ENCODE results near the gene TPD52L1. TPM values are rescaled to one million over a fixed set of nuclear protein-coding genes. Genes with fewer than 3 reads are reported as not detected.

The TPD52L1 gene
- total RNA-seq, 3 donors from 2014 or later (not counting 1 experiment from before 2014, with no cell fraction given), result 1.2 TPM; not detected in 1

DNA sequence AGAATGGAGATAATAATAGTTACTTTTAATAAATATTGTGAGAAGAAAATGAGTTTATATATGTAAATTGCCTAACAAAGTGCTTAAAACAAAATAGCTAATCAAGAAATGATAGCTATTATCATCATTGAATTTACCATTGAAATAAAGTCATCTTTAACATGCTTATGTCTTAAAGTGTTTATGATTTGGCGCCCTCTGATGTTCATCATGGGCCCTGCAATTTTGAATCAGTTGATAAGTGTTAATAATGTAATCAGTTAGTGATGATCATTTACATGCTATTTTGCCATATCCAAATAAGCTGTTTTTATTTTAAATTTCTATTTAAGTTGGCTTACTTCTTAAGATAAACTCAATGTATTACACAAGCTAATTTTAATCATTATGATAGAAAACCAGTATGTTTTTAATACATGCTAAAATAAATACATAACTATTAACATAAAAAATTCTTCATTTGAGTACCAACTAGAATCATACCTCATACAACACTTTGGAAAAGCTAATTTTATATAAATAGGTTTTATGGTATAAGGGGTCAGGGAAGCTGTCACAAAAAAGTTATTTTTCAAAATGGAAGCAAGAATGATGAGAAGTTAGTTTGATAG, 39.2 kb upstream of the TPD52L1 start:
- intact Hi-C loops (cut with micrococcal nuclease), result loop anchor here (1.0 kb wide), 1 partner anchor 244 kb away; no protein-coding TSS in a partner anchor
- DNase-seq (peak in 1 of 2 donors; percentile 68), ATAC-seq (peak in 2 of 3 donors; percentile 40 to 61)
- peaks cover 0 to 3% of the 10 kb centered on the region in 2 donors for H3K27me3 Mint-ChIP-seq (ENCODE audit: low read depth in 2 of 2)
- H3K4me1 Mint-ChIP-seq, result no peaks in the 10 kb centered on the region
- H3K27ac ChIP-seq (ENCODE audit: low read length), result no peak overlapping the region
- WGBS (ENCODE audit: insufficient coverage), result no CpG with 5 or more reads among the region's 1 CpG
- no peaks in the 10 kb centered on the region for H3K36me3 ChIP-seq (ENCODE audit: control insufficient read depth, insufficient read depth, low read length)
- peaks cover 33% of the 10 kb centered on the region for H3K36me3 Mint-ChIP-seq
- no peak overlapping the region for H3K4me3 ChIP-seq (ENCODE audit: low read length)
- no peak overlapping the region for H3K4me3 Mint-ChIP-seq
- H3K9me3 ChIP-seq (ENCODE audit: control insufficient read depth, insufficient read depth, low read length), result peaks cover 9% of the 10 kb centered on the region
- TF ChIP-seq, protein P1, sequence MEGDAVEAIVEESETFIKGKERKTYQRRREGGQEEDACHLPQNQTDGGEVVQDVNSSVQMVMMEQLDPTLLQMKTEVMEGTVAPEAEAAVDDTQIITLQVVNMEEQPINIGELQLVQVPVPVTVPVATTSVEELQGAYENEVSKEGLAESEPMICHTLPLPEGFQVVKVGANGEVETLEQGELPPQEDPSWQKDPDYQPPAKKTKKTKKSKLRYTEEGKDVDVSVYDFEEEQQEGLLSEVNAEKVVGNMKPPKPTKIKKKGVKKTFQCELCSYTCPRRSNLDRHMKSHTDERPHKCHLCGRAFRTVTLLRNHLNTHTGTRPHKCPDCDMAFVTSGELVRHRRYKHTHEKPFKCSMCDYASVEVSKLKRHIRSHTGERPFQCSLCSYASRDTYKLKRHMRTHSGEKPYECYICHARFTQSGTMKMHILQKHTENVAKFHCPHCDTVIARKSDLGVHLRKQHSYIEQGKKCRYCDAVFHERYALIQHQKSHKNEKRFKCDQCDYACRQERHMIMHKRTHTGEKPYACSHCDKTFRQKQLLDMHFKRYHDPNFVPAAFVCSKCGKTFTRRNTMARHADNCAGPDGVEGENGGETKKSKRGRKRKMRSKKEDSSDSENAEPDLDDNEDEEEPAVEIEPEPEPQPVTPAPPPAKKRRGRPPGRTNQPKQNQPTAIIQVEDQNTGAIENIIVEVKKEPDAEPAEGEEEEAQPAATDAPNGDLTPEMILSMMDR (IDR thresholded peaks at IDR 0.05), result peak; percentile 91
- H3K4me1 ChIP-seq (ENCODE audit: control insufficient read depth, insufficient read depth, low read length), result no peaks in the 10 kb centered on the region
- peaks cover 14 to 25% of the 10 kb centered on the region in 2 donors for H3K9me3 Mint-ChIP-seq
- no peak overlapping the region for H3K27ac Mint-ChIP-seq
- H3K27me3 ChIP-seq (ENCODE audit: control insufficient read depth, insufficient read depth, low read length), result no peaks in the 10 kb centered on the region

DNA sequence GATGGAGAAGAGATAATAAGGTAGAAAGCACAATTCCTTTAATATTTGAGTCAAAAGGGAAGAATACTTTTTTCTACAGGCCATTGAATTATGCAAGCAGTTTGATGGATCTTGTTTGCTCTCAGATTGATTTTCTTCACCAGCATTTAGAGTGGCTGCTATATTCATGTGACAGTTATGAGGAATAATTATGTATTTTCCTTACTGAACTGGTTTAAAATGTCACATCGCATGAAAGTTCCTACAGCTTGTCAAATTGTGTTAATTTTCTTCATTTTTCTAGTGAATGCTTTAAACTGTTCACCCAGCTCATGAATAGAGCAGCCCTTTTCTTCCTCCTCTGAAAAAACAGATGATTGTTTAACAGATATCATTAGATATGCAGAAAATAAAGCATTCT, 37.4 kb upstream of the TPD52L1 start:
- peaks cover 6 to 9% of the 10 kb centered on the region in 2 donors for H3K9me3 Mint-ChIP-seq

DNA sequence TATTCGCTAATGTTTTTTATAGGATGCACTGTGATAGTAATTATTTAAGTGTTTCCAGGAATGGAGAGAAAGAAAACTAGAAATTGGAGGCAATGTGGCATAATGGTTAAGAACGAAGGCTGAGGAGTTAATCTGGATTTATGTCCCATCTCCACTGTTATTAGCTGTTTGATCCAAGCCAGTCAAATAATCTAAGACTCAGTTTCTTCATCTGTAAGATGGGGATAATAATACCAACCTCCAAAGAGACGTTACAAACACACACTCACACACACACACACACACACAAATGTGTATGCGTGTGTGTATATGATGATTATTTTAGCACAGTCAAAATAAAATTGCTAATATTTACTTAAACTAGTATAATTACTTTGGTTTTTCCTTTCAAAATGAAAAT, 36.9 kb upstream of the TPD52L1 start:
- DNase-seq (no peak), ATAC-seq (no peak)
- Histone ChIP-seq H3K4me1 (ENCODE audit: control insufficient read depth, insufficient read depth, low read length) (no peaks in the 10 kb centered on the region), H3K36me3 (ENCODE audit: control insufficient read depth, insufficient read depth, low read length) (no peaks in the 10 kb centered on the region), H3K9me3 (ENCODE audit: control insufficient read depth, insufficient read depth, low read length) (peaks cover 4% of the 10 kb centered on the region), H3K27me3 (ENCODE audit: control insufficient read depth, insufficient read depth, low read length) (no peaks in the 10 kb centered on the region), H3K4me3 (ENCODE audit: low read length) (no peak overlapping the region), H3K27ac (ENCODE audit: low read length) (no peak overlapping the region)
- TF ChIP-seq, protein P1 (IDR thresholded peaks at IDR 0.05), result no peak
- no peak overlapping the region for H3K4me3 Mint-ChIP-seq
- H3K27me3 Mint-ChIP-seq (ENCODE audit: low read depth in 2 of 2), result peaks cover 3 to 14% of the 10 kb centered on the region in 2 donors
- H3K9me3 Mint-ChIP-seq, result peaks cover 2 to 4% of the 10 kb centered on the region in 2 donors
- intact Hi-C loops (cut with micrococcal nuclease), result no loop called here
- H3K36me3 Mint-ChIP-seq, result peaks cover 9% of the 10 kb centered on the region
- WGBS (ENCODE audit: insufficient coverage), result 90% methylated on average over 2 of the region's 4 CpGs
- no peak overlapping the region for H3K27ac Mint-ChIP-seq
- no peaks in the 10 kb centered on the region for H3K4me1 Mint-ChIP-seq

More for the DNA sequence above, 37.4 kb upstream of the TPD52L1 start:
- Mint-ChIP-seq H3K27me3 (ENCODE audit: low read depth in 2 of 2) (peaks cover 3 to 13% of the 10 kb centered on the region in 2 donors), H3K36me3 (peaks cover 15% of the 10 kb centered on the region), H3K4me3 (no peak overlapping the region), H3K4me1 (no peaks in the 10 kb centered on the region), H3K27ac (no peak overlapping the region)
- no peak for ATAC-seq
- no peaks in the 10 kb centered on the region for H3K36me3 ChIP-seq (ENCODE audit: control insufficient read depth, insufficient read depth, low read length)
- H3K4me1 ChIP-seq (ENCODE audit: control insufficient read depth, insufficient read depth, low read length), result no peaks in the 10 kb centered on the region
- no CpG with 5 or more reads among the region's 1 CpG for WGBS (ENCODE audit: insufficient coverage)
- peaks cover 4% of the 10 kb centered on the region for H3K9me3 ChIP-seq (ENCODE audit: control insufficient read depth, insufficient read depth, low read length)
- H3K27ac ChIP-seq (ENCODE audit: low read length), result no peak overlapping the region
- intact Hi-C loops (cut with micrococcal nuclease), result no loop called here
- no peak for DNase-seq
- no peaks in the 10 kb centered on the region for H3K27me3 ChIP-seq (ENCODE audit: control insufficient read depth, insufficient read depth, low read length)
- TF ChIP-seq, protein P1 (IDR thresholded peaks at IDR 0.05), result no peak
- H3K4me3 ChIP-seq (ENCODE audit: low read length), result no peak overlapping the region

DNA sequence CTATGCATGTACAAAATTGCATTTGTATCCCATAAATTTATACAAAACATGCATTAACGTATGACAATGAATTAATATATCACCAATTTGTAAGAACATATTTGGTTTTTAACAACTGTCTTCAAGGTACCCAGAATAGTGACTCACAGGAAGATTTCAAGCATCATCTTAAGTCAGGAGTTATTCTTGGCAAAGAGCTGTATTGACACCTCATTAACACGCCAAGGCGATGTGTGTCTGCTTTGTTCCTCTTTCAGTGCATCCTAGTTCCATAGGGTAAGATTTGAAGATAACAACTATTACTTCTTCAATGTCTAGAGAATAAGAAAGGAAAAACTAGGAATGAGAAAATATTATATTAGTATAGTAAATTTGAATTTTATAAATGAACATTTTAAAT, 35.8 kb upstream of the TPD52L1 start:
- no peak overlapping the region for H3K4me3 ChIP-seq (ENCODE audit: low read length)
- intact Hi-C loops (cut with micrococcal nuclease), result no loop called here
- DNase-seq (no peak), ATAC-seq (no peak)
- no peak overlapping the region for H3K27ac ChIP-seq (ENCODE audit: low read length)
- no peaks in the 10 kb centered on the region for H3K4me1 ChIP-seq (ENCODE audit: control insufficient read depth, insufficient read depth, low read length)
- TF ChIP-seq, protein P1 (IDR thresholded peaks at IDR 0.05), result no peak
- no peaks in the 10 kb centered on the region for H3K36me3 ChIP-seq (ENCODE audit: control insufficient read depth, insufficient read depth, low read length)
- H3K36me3 Mint-ChIP-seq, result no peaks in the 10 kb centered on the region
- no peaks in the 10 kb centered on the region for H3K9me3 ChIP-seq (ENCODE audit: control insufficient read depth, insufficient read depth, low read length)
- H3K9me3 Mint-ChIP-seq, result no peaks in the 10 kb centered on the region
- H3K4me3 Mint-ChIP-seq, result no peak overlapping the region
- peaks cover 3 to 14% of the 10 kb centered on the region in 2 donors for H3K27me3 Mint-ChIP-seq (ENCODE audit: low read depth in 2 of 2)
- no peaks in the 10 kb centered on the region for H3K4me1 Mint-ChIP-seq
- WGBS (ENCODE audit: insufficient coverage), result 81% methylated on average over 3 of the region's 3 CpGs
- no peak overlapping the region for H3K27ac Mint-ChIP-seq
- H3K27me3 ChIP-seq (ENCODE audit: control insufficient read depth, insufficient read depth, low read length), result no peaks in the 10 kb centered on the region

All from natural killer cell (primary cell).